ENCODE measurements around the gene CACNA2D2.

DNA sequence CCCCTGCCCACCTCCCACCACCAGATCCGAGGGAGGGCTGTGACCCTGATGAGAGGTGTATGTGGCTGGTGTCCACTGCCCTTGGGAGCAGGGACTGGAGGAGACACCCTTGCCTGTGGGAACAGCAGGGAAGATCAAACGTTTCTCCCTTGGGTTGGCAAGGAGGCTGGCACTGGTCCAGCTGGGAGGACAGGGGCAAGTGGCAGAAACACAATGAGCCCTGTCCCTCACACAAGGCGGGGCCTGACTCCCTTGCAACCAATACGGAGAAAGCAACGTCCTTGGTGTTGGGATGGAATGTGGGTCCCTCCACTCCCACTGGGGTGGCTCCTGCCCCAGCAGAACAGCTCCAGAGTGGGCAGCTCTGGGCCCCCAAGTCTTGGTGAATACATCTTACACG is 186.1 kb downstream of the CACNA2D2 start:
- TF ChIP-seq POLR2A (IDR thresholded peaks at IDR 0.05) = no peak
- TF ChIP-seq, protein P1, sequence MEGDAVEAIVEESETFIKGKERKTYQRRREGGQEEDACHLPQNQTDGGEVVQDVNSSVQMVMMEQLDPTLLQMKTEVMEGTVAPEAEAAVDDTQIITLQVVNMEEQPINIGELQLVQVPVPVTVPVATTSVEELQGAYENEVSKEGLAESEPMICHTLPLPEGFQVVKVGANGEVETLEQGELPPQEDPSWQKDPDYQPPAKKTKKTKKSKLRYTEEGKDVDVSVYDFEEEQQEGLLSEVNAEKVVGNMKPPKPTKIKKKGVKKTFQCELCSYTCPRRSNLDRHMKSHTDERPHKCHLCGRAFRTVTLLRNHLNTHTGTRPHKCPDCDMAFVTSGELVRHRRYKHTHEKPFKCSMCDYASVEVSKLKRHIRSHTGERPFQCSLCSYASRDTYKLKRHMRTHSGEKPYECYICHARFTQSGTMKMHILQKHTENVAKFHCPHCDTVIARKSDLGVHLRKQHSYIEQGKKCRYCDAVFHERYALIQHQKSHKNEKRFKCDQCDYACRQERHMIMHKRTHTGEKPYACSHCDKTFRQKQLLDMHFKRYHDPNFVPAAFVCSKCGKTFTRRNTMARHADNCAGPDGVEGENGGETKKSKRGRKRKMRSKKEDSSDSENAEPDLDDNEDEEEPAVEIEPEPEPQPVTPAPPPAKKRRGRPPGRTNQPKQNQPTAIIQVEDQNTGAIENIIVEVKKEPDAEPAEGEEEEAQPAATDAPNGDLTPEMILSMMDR (IDR thresholded peaks at IDR 0.05) = no peak

Measured in body of pancreas (tissue), 4 donors.